ENCODE measurements around the gene CTBP2. TPM values are rescaled to one million over a fixed set of nuclear protein-coding genes. Genes with fewer than 3 reads are reported as not detected.

CTBP2 gene
- total RNA-seq, 1 experiment from 2014 or later = 212 TPM

DNA sequence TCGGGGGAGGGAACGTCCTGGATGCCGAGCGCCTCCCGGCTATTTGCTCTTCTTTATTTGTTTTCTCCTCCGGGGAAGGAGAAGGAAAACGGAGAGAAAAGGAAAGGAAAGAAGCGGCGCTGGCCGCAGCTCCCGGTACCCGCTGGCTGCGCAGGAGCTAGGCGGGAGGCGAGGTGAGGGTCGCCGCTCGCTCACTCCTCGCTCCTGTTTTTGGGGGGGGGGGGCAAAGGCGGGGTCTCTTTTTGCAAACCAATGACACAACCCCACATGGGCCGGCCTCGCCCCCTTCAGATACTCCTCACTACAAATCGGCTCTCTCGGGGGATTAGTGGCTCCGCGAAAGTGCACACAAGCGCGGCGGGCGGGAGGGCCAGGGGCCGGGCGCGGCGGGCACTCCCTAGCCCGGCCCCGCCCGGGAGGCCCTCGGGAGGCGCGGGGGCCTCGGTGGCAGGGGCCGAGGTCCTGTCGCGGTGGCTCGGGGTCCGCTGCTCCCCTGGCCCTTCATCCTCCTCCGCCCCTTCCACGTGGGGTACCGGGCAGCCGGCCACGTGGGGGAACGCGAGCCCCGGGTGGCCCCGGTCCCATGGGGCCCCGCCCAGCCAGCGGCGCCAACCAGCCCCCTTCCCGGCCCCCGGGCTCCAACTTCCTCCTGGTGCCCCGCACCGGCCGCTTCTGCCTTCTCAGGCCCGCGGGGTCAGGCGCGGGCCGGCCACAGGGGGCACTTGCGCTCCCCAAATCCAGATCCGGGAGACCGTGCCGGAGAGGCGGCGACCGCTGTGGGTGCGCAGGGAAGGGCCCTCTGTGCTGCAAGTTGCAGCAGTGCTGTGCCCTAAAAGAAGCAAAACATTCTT is 718 bp upstream of the CTBP2 start:
- Histone ChIP-seq H2BK5ac (ENCODE audit: insufficient read length, low read length) (no peak overlapping the region), H3K4ac (ENCODE audit: low read depth, low read length) (no peak overlapping the region), H3K4me1 (ENCODE audit: insufficient read depth, low read length) (no peaks in the 10 kb centered on the region; the same call in 1 of the 2 replicates), H3K56ac (ENCODE audit: insufficient read length, low read depth, low read length) (no peak overlapping the region), H2BK15ac (ENCODE audit: low read depth, low read length) (no peak overlapping the region), H4K20me1 (ENCODE audit: control insufficient read depth, insufficient read depth, insufficient read length) (no peaks in the 10 kb centered on the region), H3K18ac (ENCODE audit: insufficient read length, low read depth, low read length) (peak overlapping the region; percentile 59), H2BK20ac (ENCODE audit: low read depth, low read length, poor library complexity, severe bottlenecking) (no peak overlapping the region), H2AK5ac (ENCODE audit: insufficient read length, low read length) (no peak overlapping the region), H3K9me3 (ENCODE audit: control insufficient read depth, low read depth, low read length) (no peaks in the 10 kb centered on the region), H3K79me2 (ENCODE audit: insufficient read depth, low read length) (peaks cover 29% of the 10 kb centered on the region), H4K5ac (ENCODE audit: insufficient read length, low read depth, low read length) (no peak overlapping the region), H3K9ac (ENCODE audit: extremely low read depth, insufficient read length, low read length) (peak overlapping the region; percentile 48), H4K91ac (ENCODE audit: insufficient read length, low read depth, low read length) (no peak overlapping the region), H3K23me2 (ENCODE audit: insufficient read length, low read depth, low read length, poor library complexity, severe bottlenecking) (peaks cover 12% of the 10 kb centered on the region), H2AFZ (ENCODE audit: low read length) (no peak overlapping the region), H2BK120ac (ENCODE audit: low read depth, low read length, poor library complexity, severe bottlenecking) (no peak overlapping the region), H3K4me2 (ENCODE audit: insufficient read depth, insufficient read length, low read length) (peak overlapping the region; percentile 67), H3K27ac (ENCODE audit: insufficient read length, low read depth, low read length) (peak overlapping the region; percentile 22), H3K23ac (ENCODE audit: insufficient read length, low read depth, low read length) (no peak overlapping the region), H3K14ac (ENCODE audit: insufficient read depth, low read length) (peak overlapping the region; percentile 82; the same call in 1 of the 2 replicates), H3T11ph (ENCODE audit: low read length) (no peak overlapping the region), H3K79me1 (ENCODE audit: insufficient read depth, low read depth, low read length, poor library complexity, severe bottlenecking) (no peaks in the 10 kb centered on the region), H2BK12ac (ENCODE audit: insufficient read length, low read depth, low read length) (no peak overlapping the region), H3K27me3 (ENCODE audit: insufficient read depth, low read length) (no peaks in the 10 kb centered on the region), H4K8ac (replicated peaks; ENCODE audit: insufficient read length, low read depth, low read length) (no peak overlapping the region)
- peak overlapping the region; percentile 78 to 85 for H3K4me3 Mint-ChIP-seq
- no peaks in the 10 kb centered on the region for H3K27me3 Mint-ChIP-seq (ENCODE audit: low read depth)
- peaks cover 25 to 30% of the 10 kb centered on the region in 2 experiments for H3K4me1 Mint-ChIP-seq
- peaks cover 5 to 11% (median 10%) of the 10 kb centered on the region in 3 experiments for H3K36me3 Mint-ChIP-seq (ENCODE audit: insufficient read depth in 1 of 3, low read depth in 3 of 3)
- peaks cover 0 to 2% of the 10 kb centered on the region in 2 experiments; a peak in 2 of 5 replicates for H3K9me3 Mint-ChIP-seq
- no CpG with 5 or more reads among the region's 76 CpGs for WGBS (ENCODE audit: extremely low coverage, insufficient read length, low lambda C conversion rate)
- peak overlapping the region; percentile 53 to 96 (median 89); a peak in 3 of 7 replicates for H3K27ac Mint-ChIP-seq
- TF ChIP-seq, protein P1, sequence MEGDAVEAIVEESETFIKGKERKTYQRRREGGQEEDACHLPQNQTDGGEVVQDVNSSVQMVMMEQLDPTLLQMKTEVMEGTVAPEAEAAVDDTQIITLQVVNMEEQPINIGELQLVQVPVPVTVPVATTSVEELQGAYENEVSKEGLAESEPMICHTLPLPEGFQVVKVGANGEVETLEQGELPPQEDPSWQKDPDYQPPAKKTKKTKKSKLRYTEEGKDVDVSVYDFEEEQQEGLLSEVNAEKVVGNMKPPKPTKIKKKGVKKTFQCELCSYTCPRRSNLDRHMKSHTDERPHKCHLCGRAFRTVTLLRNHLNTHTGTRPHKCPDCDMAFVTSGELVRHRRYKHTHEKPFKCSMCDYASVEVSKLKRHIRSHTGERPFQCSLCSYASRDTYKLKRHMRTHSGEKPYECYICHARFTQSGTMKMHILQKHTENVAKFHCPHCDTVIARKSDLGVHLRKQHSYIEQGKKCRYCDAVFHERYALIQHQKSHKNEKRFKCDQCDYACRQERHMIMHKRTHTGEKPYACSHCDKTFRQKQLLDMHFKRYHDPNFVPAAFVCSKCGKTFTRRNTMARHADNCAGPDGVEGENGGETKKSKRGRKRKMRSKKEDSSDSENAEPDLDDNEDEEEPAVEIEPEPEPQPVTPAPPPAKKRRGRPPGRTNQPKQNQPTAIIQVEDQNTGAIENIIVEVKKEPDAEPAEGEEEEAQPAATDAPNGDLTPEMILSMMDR (conservative IDR thresholded peaks at IDR 0.05) = peak; percentile 66
- DNase-seq = peak; percentile 90
